ENCODE measurements around the gene PSD4. TPM values are rescaled to one million over a fixed set of nuclear protein-coding genes. Genes with fewer than 3 reads are reported as not detected.

The PSD4 gene
- total RNA-seq, 1 experiment from 2014 or later, result 1.0 TPM

- DNase-seq, result no peak
- Histone ChIP-seq H2BK15ac (ENCODE audit: low read depth, low read length) (no peak overlapping the region), H2BK120ac (ENCODE audit: low read depth, low read length, poor library complexity, severe bottlenecking) (no peak overlapping the region), H3K56ac (ENCODE audit: insufficient read length, low read depth, low read length) (no peak overlapping the region), H2BK5ac (ENCODE audit: insufficient read length, low read length) (no peak overlapping the region), H3K79me1 (ENCODE audit: insufficient read depth, low read depth, low read length, poor library complexity, severe bottlenecking) (no peaks in the 10 kb centered on the region), H3K27ac (ENCODE audit: insufficient read length, low read depth, low read length) (no peak overlapping the region), H4K5ac (ENCODE audit: insufficient read length, low read depth, low read length) (no peak overlapping the region), H3K27me3 (ENCODE audit: insufficient read depth, low read length) (no peaks in the 10 kb centered on the region), H2BK20ac (ENCODE audit: low read depth, low read length, poor library complexity, severe bottlenecking) (no peak overlapping the region), H2AK5ac (ENCODE audit: insufficient read length, low read length) (no peak overlapping the region), H3K14ac (ENCODE audit: insufficient read depth, low read length) (no peak overlapping the region), H3T11ph (ENCODE audit: low read length) (no peak overlapping the region), H4K20me1 (ENCODE audit: control insufficient read depth, insufficient read depth, insufficient read length) (no peaks in the 10 kb centered on the region), H4K8ac (replicated peaks; ENCODE audit: insufficient read length, low read depth, low read length) (no peak overlapping the region), H3K4ac (ENCODE audit: low read depth, low read length) (no peak overlapping the region), H3K79me2 (ENCODE audit: insufficient read depth, low read length) (no peaks in the 10 kb centered on the region), H3K18ac (ENCODE audit: insufficient read length, low read depth, low read length) (no peak overlapping the region), H3K4me1 (ENCODE audit: insufficient read depth, low read length) (no peaks in the 10 kb centered on the region), H2BK12ac (ENCODE audit: insufficient read length, low read depth, low read length) (no peak overlapping the region), H2AFZ (ENCODE audit: low read length) (no peak overlapping the region), H3K4me2 (ENCODE audit: insufficient read depth, insufficient read length, low read length) (no peak overlapping the region), H3K9me3 (ENCODE audit: control insufficient read depth, low read depth, low read length) (no peaks in the 10 kb centered on the region), H3K9ac (ENCODE audit: extremely low read depth, insufficient read length, low read length) (no peak overlapping the region), H3K23ac (ENCODE audit: insufficient read length, low read depth, low read length) (no peak overlapping the region), H4K91ac (ENCODE audit: insufficient read length, low read depth, low read length) (no peak overlapping the region), H3K23me2 (ENCODE audit: insufficient read length, low read depth, low read length, poor library complexity, severe bottlenecking) (no peaks in the 10 kb centered on the region)
- no peak overlapping the region for H3K4me3 Mint-ChIP-seq
- no peak for TF ChIP-seq CTCF (conservative IDR thresholded peaks at IDR 0.05)
- no peaks in the 10 kb centered on the region for H3K9me3 Mint-ChIP-seq
- no peak overlapping the region for H3K27ac Mint-ChIP-seq
- WGBS (ENCODE audit: extremely low coverage, insufficient read length, low lambda C conversion rate), result no CpG with 5 or more reads among the region's 7 CpGs
- no peaks in the 10 kb centered on the region for H3K36me3 Mint-ChIP-seq (ENCODE audit: insufficient read depth in 1 of 3, low read depth in 3 of 3)
- H3K4me1 Mint-ChIP-seq, result no peaks in the 10 kb centered on the region
- no peaks in the 10 kb centered on the region; the same call in 1 of the 2 replicates for H3K27me3 Mint-ChIP-seq (ENCODE audit: low read depth)
Measured at GRCh38 chr2:113131352-113132185, 42.2 kb upstream of the PSD4 start.
